BJ (cell line): ENCODE measurements around the gene ANO7. TPM values are rescaled to one million over a fixed set of nuclear protein-coding genes. Genes with fewer than 3 reads are reported as not detected.

Experiments used
- CTCF ChIA-PET: fragments of 350-600 bp; formaldehyde crosslinking; extraction: SDS; loops from one replicate; lab custom pipeline; 2021; ENCODE audit warnings: antibody characterized with exemption, inconsistent platforms; lab: Yijun Ruan, JAX
- POLR2A ChIA-PET: fragments of 300-600 bp; sonication (Branson Sonifier 250); formaldehyde crosslinking; extraction: SDS; loops from one replicate; lab custom pipeline; 2021; ENCODE audit warnings: antibody characterized with exemption; lab: Charles Lee
- DNase-seq: peaks from one replicate; pipeline ENCODE4 v3.0.0-alpha.2; 2011; ENCODE audit warnings: low read depth
- H3K27me3 ChIP-seq: 2 replicates; pipeline ENCODE4 v1.6.0; 2011; ENCODE audit warnings: low read length; ENCODE audit not compliant: control insufficient read depth, insufficient read depth
- H3K36me3 ChIP-seq: 2 replicates; pipeline ENCODE4 v1.5.1; 2011; ENCODE audit warnings: low read length; ENCODE audit not compliant: control insufficient read depth, insufficient read depth
- H3K4me3 ChIP-seq: 2 replicates; pipeline ENCODE4 v1.5.1; 2011; ENCODE audit warnings: low read depth, mild to moderate bottlenecking, control low read depth, low read length
- CTCF ChIP-seq: IDR thresholded peaks from 2 replicates; pipeline ENCODE4 v1.5.1; 2011; ENCODE audit warnings: low read depth, mild to moderate bottlenecking, control low read depth, inconsistent platforms, low read length, moderate library complexity; ENCODE audit not compliant: insufficient read depth
- polyA plus RNA-seq: library from polyadenylated mRNA; depleted of rRNA; stranded (reverse); fragments of >200 nt; gene quantifications from 2 replicates; pipeline ENCODE4 v1.2.3, GENCODE V29; 2011

ANO7 gene
- polyA plus RNA-seq, 1 experiment: 0.74 TPM

- POLR2A ChIA-PET: no interaction called here
Measured at GRCh38 chr2:241223211-241224017, 34.9 kb downstream of the ANO7 start.

GRCh38 chr2:241224018-241224850 lies 35.8 kb downstream of the ANO7 start:
- Histone ChIP-seq H3K36me3 (peaks cover 32% of the 10 kb centered on the region), H3K27me3 (no peaks in the 10 kb centered on the region), H3K4me3 (no peak overlapping the region)
- no peak for DNase-seq
- TF ChIP-seq CTCF: no peak
- CTCF ChIA-PET: interaction anchor here (1.5 to 1.7 kb wide), 2 partner anchors 373 to 384 kb away, joined by 3 to 7 read pairs; no protein-coding TSS in a partner anchor
- POLR2A ChIA-PET: interaction anchor here (0.5 kb wide), 1 partner anchor 13 kb away, joined by 7 read pairs; no protein-coding TSS in a partner anchor

More at GRCh38 chr2:241223211-241224017, 34.9 kb downstream of the ANO7 start:
- Histone ChIP-seq H3K36me3 (peaks cover 24% of the 10 kb centered on the region), H3K27me3 (no peaks in the 10 kb centered on the region), H3K4me3 (no peak overlapping the region)
- CTCF ChIA-PET: interaction anchor here (1.7 kb wide), 1 partner anchor 372 kb away, joined by 7 read pairs; no protein-coding TSS in a partner anchor
- DNase-seq: no peak
- TF ChIP-seq CTCF: no peak

- TF ChIP-seq CTCF: no peak
- Histone ChIP-seq H3K4me3 (no peak overlapping the region), H3K27me3 (no peaks in the 10 kb centered on the region), H3K36me3 (peaks cover 39% of the 10 kb centered on the region)
- ChIA-PET CTCF (interaction anchor here (1.5 to 1.7 kb wide), 2 partner anchors 373 to 384 kb away, joined by 3 to 7 read pairs; no protein-coding TSS in a partner anchor), POLR2A (interaction anchor here (0.5 kb wide), 1 partner anchor 12 kb away, joined by 7 read pairs; no protein-coding TSS in a partner anchor)
- DNase-seq: no peak
Measured at GRCh38 chr2:241224851-241225438, 36.5 kb downstream of the ANO7 start.

GRCh38 chr2:241225545-241225944 lies 37.1 kb downstream of the ANO7 start:
- CTCF ChIA-PET: interaction anchor here (1.5 kb wide), 1 partner anchor 385 kb away, joined by 3 read pairs; no protein-coding TSS in a partner anchor
- Histone ChIP-seq H3K4me3 (no peak overlapping the region), H3K27me3 (no peaks in the 10 kb centered on the region), H3K36me3 (peaks cover 45% of the 10 kb centered on the region)
- POLR2A ChIA-PET: no interaction called here
- no peak for TF ChIP-seq CTCF
- DNase-seq: no peak
